MCF 10A (cell line): ENCODE data around the gene TUBGCP6. TPM values are rescaled to one million over a fixed set of nuclear protein-coding genes. Genes with fewer than 3 reads are reported as not detected.

Experiments
- BruUV-seq: library from RNA; stranded (reverse); fragments of 400-500 nt; replicated peaks from 2 replicates; lab custom pipeline; 2021; lab: Mats Ljungman, UMichigan
- CTCF ChIA-PET: fragments of 300-600 bp; sonication (Branson Sonifier 250); formaldehyde crosslinking; extraction: SDS; loops from one replicate; lab custom pipeline; 2021; ENCODE audit warnings: antibody characterized with exemption, inconsistent platforms; lab: Yijun Ruan, JAX
- POLR2A ChIA-PET: fragments of 300-600, 350-650 bp; sonication (Branson Sonifier 250); formaldehyde crosslinking; extraction: SDS; loops from one replicate; lab custom pipeline; 2020; ENCODE audit warnings: antibody characterized with exemption, inconsistent platforms; lab: Yijun Ruan, JAX
- DNase-seq: peaks from one replicate; pipeline ENCODE4 v3.0.0-alpha.2; 2018; ENCODE audit not compliant: unreplicated experiment
- H3K27ac Mint-ChIP-seq: one replicate; pipeline ENCODE4 v1.8.0; 2022; ENCODE audit warnings: mild to moderate bottlenecking, low read depth, mixed read lengths; ENCODE audit not compliant: unreplicated experiment
- H3K27me3 Mint-ChIP-seq: one replicate; pipeline ENCODE4 v1.8.0; 2022; ENCODE audit warnings: mixed read lengths; ENCODE audit not compliant: insufficient read depth, unreplicated experiment
- H3K36me3 Mint-ChIP-seq: one replicate; pipeline ENCODE4 v1.8.0; 2022; ENCODE audit warnings: mild to moderate bottlenecking, moderate library complexity, mixed read lengths; ENCODE audit not compliant: insufficient read depth, unreplicated experiment
- H3K4me1 Mint-ChIP-seq: one replicate; pipeline ENCODE4 v1.8.0; 2022; ENCODE audit warnings: mixed read lengths; ENCODE audit not compliant: insufficient read depth, unreplicated experiment
- H3K4me3 Mint-ChIP-seq: one replicate; pipeline ENCODE4 v1.8.0; 2022; ENCODE audit warnings: mild to moderate bottlenecking, moderate library complexity, mixed read lengths; ENCODE audit not compliant: unreplicated experiment
- H3K9me3 Mint-ChIP-seq: one replicate; pipeline ENCODE4 v1.8.0; 2022; ENCODE audit warnings: mixed read lengths; ENCODE audit not compliant: unreplicated experiment
- intact Hi-C: fragments of 100-400 bp; cut with micrococcal nuclease; formaldehyde crosslinking; loops from 2 replicates; pipeline ENCODE4 v1.14.1; 2022
- total RNA-seq: library from RNA; stranded (reverse); gene quantifications from 2 replicates; pipeline ENCODE4 v1.2.3, GENCODE V29; 2022
- TF ChIP-seq, protein P1 (sequence below): fragments of 200-600 bp; IDR thresholded peaks from one replicate; pipeline ENCODE4 v1.8.0; 2022; ENCODE audit warnings: antibody characterized with exemption, mild to moderate bottlenecking; ENCODE audit not compliant: unreplicated experiment

The TUBGCP6 gene
- total RNA-seq, 1 experiment from 2014 or later, result 27.9 TPM

DNA sequence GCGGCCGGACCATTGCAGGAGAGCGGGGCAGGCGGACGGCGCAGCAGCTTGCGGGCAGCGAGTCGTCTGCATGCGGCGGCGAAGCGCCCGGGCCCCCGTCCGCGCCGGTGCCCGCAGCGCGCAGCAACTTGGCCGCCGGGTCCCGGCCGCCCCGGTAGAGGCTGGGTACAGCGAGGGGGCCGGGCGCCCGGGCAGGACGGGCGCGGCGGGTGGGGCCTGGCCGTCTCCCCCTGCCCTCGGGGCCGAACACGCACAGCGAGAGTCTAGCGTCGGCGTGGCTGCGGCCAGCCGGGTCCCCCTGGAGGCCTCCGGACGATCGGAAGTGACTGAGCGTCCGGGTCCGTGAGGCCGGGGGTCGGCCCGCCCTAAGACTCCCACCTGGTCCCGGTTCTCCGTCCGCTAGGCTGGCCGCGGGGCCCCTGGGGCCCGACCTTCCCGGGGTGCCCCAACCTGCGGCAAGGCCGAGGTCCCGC, 59.9 kb downstream of the TUBGCP6 start:
- ChIA-PET POLR2A (no interaction called here), CTCF (interaction anchor here (0.6 kb wide), 1 partner anchor 9 kb away, joined by 3 read pairs; no protein-coding TSS in a partner anchor)

DNA sequence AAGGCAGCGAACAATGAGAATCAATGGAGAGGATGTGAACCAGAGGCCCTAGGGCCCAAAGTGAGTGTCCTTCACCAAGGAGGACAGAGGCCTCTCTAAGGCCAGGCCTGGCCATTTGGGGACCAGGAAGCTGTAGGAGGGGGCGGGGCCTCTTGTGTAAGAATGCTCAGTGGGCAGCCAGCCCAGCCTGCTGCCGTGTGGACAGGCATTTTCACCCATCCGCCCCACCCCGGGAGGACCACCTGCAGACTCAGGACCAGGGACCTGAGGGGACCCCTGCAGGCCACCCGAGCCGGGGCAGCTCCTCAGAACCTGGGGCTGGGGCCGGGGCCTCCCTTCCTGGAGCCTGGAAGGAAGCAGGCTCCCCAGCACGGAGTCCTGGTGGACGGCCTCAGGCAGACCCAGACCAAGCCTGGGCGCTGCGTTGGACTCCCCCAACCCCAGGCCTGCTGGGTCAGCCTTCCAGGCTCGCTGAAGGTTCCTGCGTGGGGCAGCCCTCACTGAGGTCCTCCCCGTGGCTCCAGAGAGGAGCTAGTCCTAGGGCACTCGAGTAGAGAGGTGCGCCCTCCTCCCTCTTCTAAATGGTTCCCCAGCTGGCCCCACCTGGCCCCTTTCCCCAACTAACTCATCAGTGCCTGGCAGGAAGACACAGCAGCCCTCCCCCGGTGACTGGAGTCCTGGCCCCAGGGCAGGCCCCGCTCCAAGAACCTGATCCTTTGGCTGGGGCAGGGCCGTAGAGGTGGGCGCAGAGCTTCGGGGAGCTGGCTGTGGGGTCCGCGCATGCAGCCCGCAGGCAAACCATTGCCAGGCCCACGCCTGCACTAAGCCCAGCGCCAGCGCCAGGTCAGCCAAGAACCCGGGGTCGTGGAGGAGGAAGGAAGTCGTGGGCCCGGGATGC, 60.6 kb downstream of the TUBGCP6 start:
- Mint-ChIP-seq H3K36me3 (no peaks in the 10 kb centered on the region), H3K4me1 (no peaks in the 10 kb centered on the region), H3K27ac (peak overlapping the region; percentile 70), H3K27me3 (no peaks in the 10 kb centered on the region), H3K4me3 (peak overlapping the region; percentile 64), H3K9me3 (no peaks in the 10 kb centered on the region)
- intact Hi-C loops, result no loop called here
- DNase-seq, result peak; percentile 62
- POLR2A ChIA-PET, result no interaction called here
- CTCF ChIA-PET, result interaction anchor here (0.6 kb wide), 2 partner anchors 10 to 36 kb away, joined by 3 read pairs; no protein-coding TSS in a partner anchor
- BruUV-seq, result no TSS peak
- TF ChIP-seq, protein P1, sequence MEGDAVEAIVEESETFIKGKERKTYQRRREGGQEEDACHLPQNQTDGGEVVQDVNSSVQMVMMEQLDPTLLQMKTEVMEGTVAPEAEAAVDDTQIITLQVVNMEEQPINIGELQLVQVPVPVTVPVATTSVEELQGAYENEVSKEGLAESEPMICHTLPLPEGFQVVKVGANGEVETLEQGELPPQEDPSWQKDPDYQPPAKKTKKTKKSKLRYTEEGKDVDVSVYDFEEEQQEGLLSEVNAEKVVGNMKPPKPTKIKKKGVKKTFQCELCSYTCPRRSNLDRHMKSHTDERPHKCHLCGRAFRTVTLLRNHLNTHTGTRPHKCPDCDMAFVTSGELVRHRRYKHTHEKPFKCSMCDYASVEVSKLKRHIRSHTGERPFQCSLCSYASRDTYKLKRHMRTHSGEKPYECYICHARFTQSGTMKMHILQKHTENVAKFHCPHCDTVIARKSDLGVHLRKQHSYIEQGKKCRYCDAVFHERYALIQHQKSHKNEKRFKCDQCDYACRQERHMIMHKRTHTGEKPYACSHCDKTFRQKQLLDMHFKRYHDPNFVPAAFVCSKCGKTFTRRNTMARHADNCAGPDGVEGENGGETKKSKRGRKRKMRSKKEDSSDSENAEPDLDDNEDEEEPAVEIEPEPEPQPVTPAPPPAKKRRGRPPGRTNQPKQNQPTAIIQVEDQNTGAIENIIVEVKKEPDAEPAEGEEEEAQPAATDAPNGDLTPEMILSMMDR, result no peak

More for the DNA sequence above, 59.9 kb downstream of the TUBGCP6 start:
- TF ChIP-seq, protein P1, result no peak
- peak overlapping the region; percentile 64 for H3K4me3 Mint-ChIP-seq
- intact Hi-C loops, result no loop called here
- H3K9me3 Mint-ChIP-seq, result no peaks in the 10 kb centered on the region
- H3K4me1 Mint-ChIP-seq, result no peaks in the 10 kb centered on the region
- H3K27ac Mint-ChIP-seq, result peak overlapping the region; percentile 70
- no peaks in the 10 kb centered on the region for H3K27me3 Mint-ChIP-seq
- no peak for DNase-seq
- peaks cover 4% of the 10 kb centered on the region for H3K36me3 Mint-ChIP-seq
- BruUV-seq, result no TSS peak

DNA sequence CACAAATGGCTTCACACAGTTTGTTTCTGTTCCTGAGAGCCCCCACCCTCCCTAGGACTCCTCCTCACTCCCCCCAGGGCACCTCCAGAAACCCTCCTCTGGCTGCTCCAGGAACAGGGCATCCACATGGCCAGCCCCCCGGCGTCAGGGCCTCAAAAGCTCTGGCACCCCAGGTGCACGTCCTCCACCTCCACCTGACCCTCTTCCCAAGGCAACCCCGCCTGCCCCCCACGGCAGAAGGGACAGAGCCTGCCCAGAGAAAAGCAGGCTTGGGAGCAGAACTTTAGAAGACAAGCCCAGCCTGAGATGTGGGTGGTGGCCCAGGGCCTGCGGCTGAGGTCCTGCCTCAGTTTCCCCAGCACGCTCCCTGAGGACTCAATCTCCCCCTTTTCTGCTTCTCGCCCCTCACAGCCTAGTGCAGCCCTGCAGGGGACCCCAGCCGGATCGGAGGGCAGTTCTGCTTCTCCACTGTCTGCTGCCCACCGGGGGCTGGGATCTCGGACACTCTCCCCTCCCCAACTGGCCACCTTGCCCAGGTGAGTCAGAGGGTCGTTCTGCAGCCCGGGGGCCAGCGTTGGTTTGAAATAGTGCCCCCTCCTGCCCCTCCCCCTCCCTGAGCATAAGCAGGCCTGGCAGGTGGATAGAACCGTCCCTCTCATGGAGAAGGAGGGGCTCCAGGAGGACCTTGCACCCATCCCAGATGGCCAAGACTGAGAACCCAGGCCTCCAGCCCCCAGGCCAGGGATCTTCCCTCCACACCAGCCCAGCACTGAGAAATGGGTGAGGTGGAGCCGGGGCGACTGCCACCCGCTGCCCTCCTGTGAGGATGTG, 61.5 kb downstream of the TUBGCP6 start:
- BruUV-seq, result no TSS peak
- DNase-seq, result no peak
- ChIA-PET CTCF (interaction anchor here (0.6 kb wide), 1 partner anchor 35 kb away, joined by 3 read pairs; no protein-coding TSS in a partner anchor), POLR2A (no interaction called here)
- Mint-ChIP-seq H3K27ac (no peak overlapping the region), H3K9me3 (no peaks in the 10 kb centered on the region), H3K36me3 (no peaks in the 10 kb centered on the region), H3K4me3 (no peak overlapping the region), H3K4me1 (no peaks in the 10 kb centered on the region), H3K27me3 (no peaks in the 10 kb centered on the region)
- TF ChIP-seq, protein P1, result no peak
- intact Hi-C loops, result no loop called here
